ENCODE results near the gene PBRM1.
A peak's percentile ranks its signal among the peaks of the same experiment; 100 is the strongest.

The PBRM1 gene

DNA sequence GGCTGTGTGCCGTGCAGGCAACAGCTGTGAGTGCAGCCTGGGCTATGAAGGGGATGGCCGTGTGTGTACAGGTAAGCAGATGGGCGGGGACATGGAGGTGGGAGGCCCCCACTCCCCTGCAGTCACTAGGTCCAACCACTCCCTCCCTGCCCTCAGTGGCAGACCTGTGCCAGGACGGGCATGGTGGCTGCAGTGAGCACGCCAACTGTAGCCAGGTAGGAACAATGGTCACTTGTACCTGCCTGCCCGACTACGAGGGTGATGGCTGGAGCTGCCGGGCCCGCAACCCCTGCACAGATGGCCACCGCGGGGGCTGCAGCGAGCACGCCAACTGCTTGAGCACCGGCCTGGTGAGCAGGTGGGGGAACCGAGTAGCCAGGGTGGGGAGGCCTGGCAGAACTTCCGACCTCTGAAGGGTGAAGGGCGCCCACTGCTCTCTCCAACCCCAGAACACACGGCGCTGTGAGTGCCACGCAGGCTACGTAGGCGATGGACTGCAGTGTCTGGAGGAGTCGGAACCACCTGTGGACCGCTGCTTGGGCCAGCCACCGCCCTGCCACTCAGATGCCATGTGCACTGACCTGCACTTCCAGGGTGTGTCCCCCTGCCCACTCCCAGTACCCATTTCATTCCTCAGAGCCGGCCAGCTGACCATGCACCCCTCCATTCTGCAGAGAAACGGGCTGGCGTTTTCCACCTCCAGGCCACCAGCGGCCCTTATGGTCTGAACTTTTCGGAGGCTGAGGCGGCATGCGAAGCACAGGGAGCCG lies 163.6 kb downstream of the PBRM1 start:
- DNase-seq, result no peak

GRCh38 chr3:52521488-52521824 lies 164.3 kb downstream of the PBRM1 start:
- no peak for DNase-seq

DNA sequence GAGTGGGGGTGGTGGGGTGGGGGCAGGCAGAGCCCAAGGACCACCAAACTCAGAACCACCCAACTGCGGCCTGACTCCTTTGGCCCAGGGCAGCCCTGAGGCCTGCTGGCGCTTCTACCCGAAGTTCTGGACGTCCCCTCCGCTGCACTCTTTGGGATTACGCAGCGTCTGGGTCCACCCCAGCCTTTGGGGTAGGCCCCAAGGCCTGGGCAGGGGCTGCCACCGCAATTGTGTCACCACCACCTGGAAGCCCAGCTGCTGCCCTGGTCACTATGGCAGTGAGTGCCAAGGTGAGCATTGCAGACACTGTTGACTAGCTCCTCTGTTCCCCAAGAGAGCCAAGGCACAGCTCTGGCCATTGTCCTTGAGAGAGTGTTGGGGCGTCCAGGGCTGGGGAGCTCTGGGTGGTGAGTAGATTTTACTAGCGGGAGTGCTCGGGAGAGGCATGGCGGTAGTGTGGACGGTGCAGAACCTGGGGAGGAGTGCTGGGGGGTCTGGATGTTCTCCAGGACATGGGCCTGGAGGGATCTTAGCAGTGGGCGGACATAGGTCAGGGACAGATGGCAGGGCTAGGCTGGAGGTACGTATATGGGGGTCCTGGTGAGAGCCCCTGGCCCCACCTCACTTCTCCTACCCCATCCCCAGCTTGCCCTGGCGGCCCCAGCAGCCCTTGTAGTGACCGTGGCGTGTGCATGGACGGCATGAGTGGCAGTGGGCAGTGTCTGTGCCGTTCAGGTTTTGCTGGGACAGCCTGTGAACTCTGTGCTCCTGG lies 164.8 kb downstream of the PBRM1 start:
- no peak for DNase-seq

- DNase-seq, result no peak
Measured at GRCh38 chr3:52520141-52520667, 165.5 kb downstream of the PBRM1 start.

- no peak for DNase-seq
Measured at GRCh38 chr3:52519445-52520140, 166.1 kb downstream of the PBRM1 start.

GRCh38 chr3:52518723-52519444 lies 166.8 kb downstream of the PBRM1 start:
- no peak for DNase-seq

DNA sequence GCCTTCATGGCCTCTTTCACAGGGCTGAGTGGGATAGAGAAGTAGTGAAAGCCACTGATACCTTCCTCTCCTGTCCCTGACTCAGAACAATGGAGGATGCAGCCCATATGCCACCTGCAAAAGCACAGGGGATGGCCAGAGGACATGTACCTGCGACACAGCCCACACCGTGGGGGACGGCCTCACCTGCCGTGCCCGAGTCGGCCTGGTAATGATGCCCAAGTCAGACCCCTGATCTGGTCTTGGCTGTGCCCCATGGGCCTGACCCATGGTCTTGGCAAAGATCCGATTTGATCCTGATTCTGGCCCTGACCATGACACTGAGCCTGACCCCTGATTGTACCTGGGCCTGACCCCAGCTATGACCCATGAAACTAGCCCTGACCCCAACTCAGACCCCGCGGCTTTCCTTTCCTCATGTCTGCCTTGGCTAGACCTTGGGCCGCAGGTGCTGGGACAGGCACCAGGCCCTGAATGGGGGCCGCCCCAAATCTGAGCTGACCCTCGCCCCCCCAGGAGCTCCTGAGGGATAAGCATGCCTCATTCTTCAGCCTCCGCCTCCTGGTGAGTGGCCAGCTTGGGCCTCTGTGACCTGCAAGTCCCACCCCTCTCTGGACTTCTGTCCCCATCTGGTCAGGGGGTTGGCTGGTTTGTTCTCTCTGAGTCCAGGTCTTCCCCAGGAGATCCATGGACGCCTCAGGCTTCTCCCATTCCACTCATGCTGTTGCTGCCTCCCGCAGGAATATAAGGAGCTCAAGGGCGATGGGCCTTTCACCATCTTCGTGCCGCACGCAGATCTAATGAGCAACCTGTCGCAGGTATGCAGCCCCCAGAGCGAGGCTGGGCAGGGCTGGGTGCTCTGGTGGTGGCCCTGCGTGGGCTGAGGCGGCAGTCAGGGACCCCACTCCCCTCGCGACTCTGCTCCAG lies 167.7 kb downstream of the PBRM1 start:
- no peak for DNase-seq

DNA sequence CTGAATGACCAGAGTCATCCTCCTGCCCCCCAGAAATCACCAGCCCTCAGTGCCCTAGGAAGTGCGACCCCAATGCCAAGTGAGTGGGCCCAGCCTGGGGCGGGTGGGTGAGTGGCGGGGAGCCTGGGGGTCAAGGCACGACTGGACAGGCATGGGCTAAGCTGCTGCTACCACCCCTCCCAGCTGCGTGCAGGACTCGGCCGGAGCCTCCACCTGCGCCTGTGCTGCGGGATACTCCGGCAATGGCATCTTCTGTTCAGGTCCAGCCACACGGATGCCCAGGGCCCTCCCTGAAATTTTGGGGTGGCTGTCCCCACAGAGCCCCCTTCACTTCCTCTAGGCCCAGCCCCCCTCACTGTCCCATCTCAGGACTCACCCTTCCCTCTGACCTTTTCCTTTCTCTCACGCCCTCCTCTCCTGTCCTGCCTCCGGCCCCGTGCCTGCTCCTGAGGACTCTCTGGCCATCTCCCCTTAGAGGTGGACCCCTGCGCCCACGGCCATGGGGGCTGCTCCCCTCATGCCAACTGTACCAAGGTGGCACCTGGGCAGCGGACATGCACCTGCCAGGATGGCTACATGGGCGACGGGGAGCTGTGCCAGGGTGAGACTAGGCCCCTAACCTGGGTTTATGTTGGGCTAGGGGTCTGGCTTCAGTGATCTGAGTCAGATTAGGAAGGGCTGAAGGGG lies 169.1 kb downstream of the PBRM1 start:
- DNase-seq, result no peak

- no peak for DNase-seq
Measured at GRCh38 chr3:52515192-52515591, 170.5 kb downstream of the PBRM1 start.

- DNase-seq, result no peak
Measured at GRCh38 chr3:52514576-52514975, 171.1 kb downstream of the PBRM1 start.

- no peak for DNase-seq
Measured at GRCh38 chr3:52513281-52513680, 172.4 kb downstream of the PBRM1 start.

DNA sequence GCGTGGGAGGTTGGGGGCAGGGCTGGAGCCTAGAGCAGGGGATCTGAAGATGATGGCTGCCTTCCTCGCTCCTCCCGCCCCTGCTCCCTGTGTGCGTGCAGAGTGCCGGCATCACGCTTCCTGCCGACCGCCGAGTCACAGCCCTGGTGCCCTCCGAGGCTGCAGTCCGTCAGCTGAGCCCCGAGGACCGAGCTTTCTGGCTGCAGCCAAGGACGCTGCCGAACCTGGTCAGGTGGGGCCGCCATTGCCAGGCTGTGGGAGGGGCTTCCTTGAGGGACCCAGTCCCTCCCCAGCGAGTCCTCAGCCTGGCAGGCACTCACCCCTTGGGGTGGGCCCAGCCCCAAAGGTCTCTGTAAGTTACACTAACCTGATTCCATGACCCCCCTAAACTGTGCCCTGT lies 173.0 kb downstream of the PBRM1 start:
- DNase-seq, result no peak

GRCh38 chr3:52512105-52512504 lies 173.6 kb downstream of the PBRM1 start:
- no peak for DNase-seq

DNA sequence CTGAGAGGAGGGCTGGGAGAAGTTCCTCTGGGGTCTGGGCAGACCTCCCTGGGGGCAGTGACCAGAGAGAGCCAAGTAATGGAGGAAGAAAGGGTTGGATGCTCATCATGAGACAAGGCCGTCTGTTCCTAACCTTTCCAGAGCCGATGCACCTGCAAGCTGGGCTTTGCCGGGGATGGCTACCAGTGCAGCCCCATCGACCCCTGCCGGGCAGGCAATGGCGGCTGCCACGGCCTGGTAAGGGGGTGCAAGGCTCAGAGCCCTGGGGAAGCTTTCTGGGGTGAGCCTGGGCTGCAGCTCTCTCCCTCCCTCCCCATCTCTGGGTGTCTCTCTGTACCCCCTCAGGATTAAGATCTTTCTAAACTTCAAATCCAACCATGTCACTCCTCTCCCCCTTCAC lies 174.2 kb downstream of the PBRM1 start:
- DNase-seq, result no peak

- DNase-seq, result no peak
Measured at GRCh38 chr3:52509753-52510328, 175.9 kb downstream of the PBRM1 start.

GRCh38 chr3:52507359-52507758 lies 178.4 kb downstream of the PBRM1 start:
- peak; percentile 74 for DNase-seq

DNA sequence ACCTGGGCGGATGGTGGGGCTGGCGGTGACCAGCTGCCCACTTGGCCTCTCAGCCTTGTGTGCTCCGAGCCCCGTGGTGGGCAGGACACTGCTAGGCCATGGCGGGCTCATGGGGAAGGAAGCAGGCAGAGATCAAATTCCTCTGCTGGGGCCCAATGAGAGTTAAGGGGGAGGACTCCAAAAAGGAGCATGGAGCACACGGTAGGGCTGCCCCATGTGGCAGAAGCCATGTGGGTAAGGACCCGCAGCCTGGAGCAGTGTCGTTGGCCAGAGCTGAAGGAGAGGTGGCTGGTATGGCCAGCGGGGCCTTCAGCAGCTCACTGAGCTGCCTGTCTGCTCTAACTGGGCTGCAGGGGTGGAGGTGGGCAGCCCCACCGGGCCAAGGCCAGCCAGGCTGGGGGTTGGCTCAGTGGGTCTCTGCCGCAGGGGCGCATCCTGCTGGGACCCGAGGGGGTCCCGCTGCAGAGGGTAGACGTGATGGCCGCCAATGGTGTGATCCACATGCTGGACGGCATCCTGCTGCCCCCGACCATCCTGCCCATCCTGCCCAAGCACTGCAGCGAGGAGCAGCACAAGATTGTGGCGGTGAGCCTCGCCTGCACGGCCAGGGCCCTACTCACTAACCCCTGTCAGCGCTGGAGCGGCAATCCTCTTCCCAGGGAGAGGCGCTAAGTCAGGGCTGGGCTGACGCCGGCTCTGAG lies 179.3 kb downstream of the PBRM1 start:
- DNase-seq, result no peak

- no peak for DNase-seq
Measured at GRCh38 chr3:52504977-52505376, 180.7 kb downstream of the PBRM1 start.

DNA sequence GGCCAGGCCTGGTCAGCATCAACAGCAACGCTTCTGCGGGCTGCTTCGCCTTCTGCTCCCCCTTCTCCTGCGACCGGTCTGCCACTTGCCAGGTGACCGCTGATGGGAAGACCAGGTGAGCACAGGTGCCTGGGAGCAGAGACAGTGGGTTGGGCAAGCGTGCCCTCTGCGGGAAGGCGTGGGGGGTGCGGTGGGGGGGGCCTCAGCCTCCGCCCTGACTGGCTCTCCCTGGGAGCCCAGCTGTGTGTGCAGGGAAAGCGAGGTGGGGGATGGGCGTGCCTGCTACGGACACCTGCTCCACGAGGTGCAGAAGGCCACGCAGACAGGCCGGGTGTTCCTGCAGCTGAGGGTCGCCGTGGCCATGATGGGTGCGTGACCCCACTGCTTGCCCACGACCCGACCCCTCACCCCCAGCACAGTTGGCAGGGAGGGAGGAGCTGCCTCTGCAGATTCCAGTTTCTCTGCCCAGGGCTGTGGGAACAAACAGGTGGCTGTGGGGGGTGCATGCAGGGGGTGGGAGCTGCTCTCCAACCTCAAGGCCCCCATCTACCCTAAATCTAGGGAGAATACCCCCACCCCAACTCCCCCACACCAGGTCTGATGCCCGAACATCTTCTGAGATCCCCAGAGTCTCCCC lies 181.8 kb downstream of the PBRM1 start:
- no peak for DNase-seq

All from amniotic stem cell (primary cell).